DLD1 (cell line): ENCODE results near the gene ARHGAP33.

Source experiments
- in situ Hi-C: cut with HindIII; loops from 2 replicates; pipeline ENCODE4 v1.10.0; 2017; ENCODE audit warnings: low sequenced_read_pairs

The ARHGAP33 gene

DNA sequence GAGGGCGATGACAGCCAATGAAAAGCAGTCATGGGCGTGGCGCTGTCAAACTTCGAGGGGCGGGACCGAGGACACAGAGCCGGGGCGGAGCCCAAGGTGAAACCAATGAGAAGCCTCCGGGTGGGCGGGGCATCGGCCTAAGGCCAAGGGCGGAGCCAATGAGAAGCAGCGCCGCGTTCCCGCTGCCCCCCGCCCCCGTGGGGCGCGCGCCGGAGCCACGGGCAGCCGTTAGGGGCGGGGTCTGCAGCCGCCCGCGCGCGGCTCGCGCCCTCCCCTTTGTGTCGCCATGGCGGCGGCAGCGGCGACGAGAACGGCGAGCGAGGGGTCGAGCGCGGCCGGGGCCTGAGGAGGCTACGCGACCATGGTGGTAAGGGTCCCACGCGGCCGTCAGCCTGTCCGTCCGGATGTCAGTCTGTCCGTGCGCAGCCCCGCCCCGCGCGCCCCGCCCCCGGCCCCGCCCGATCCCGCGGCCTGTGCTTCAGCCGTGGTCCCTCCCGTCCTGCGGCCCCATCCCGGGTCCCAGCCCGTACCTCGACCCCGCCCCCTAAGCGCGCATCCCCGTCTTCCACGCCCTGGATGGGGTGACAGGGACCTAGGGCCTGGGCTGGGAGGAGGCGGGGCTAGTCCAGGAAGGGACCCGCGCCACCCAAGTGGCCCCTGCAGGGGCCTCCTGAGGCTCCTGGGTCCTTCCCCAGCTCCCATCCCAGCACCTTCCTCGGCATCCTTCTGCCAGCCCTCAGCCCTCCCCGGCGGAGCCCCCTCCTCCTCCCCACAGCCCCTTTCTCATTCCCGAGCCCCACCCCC, at the start of gene ARHGAP33:
Gene ARHGAP33 (plus strand): TSS at position 267 of the 804 bp plus-strand sequence. CDS start 95 bp downstream, at position 362.
- in situ Hi-C loops = no loop called here

DNA sequence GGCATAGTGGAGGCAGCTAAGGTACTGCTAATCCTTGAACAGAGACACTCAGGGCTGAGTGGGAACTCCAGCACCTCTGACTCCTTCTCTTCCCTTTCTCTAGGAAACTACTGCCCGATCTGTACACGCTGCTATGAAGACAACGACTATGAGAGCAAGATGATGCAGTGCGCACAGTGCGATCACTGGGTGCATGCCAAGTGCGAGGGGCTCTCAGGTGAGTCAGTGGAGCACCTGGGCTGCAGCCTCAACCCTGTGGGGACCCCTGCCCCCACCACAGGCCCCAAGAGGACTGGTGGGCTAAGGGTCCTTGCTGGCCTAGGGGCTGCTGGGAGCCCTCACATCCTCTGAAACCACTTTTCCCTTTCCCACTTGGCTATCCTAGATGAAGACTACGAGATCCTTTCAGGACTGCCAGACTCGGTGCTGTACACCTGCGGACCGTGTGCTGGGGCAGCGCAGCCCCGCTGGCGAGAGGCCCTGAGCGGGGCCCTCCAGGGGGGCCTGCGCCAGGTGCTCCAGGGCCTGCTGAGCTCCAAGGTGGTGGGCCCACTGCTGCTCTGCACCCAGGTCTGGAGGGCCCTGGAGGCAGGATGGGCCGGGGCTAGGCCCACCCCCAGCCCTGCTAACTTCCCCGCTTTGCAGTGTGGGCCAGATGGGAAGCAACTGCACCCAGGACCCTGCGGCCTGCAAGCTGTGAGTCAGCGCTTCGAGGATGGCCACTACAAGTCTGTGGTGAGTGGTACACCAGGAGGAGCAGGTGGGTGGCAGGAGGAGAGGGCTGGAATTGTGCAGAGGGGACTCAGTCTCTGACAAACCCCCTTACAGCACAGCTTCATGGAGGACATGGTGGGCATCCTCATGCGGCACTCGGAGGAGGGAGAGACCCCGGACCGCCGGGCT, 48.1 kb upstream of the ARHGAP33 start:
- in situ Hi-C loops = no loop called here

- in situ Hi-C loops = no loop called here
Observed at GRCh38 chr19:35727956-35728706, 47.2 kb upstream of the ARHGAP33 start.

DNA sequence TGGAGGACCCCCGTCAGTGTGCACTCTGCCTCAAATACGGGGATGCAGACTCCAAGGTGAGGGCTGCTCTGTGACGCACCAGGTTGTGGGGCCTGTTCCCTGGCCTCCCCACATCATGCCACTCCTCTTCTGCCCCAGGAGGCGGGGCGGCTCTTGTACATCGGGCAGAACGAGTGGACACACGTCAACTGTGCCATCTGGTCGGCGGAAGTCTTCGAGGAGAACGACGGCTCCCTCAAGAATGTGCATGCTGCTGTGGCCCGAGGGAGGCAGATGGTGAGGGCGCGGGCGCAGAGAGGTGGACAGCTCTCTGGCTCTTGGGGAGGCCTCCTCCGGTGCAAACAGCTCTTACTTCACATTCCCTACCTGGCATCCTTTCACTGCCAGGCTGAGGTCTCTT, 46.3 kb upstream of the ARHGAP33 start:
- in situ Hi-C loops = no loop called here

GRCh38 chr19:35729763-35730162, 45.6 kb upstream of the ARHGAP33 start:
- in situ Hi-C loops = no loop called here

GRCh38 chr19:35730326-35730725, 45.0 kb upstream of the ARHGAP33 start:
- in situ Hi-C loops = no loop called here

GRCh38 chr19:35731353-35731752, 44.0 kb upstream of the ARHGAP33 start:
- in situ Hi-C loops = no loop called here

- in situ Hi-C loops = no loop called here
Observed at GRCh38 chr19:35731779-35732405, 43.5 kb upstream of the ARHGAP33 start.

GRCh38 chr19:35732540-35733179, 42.7 kb upstream of the ARHGAP33 start:
- in situ Hi-C loops = no loop called here

GRCh38 chr19:35733180-35734125, 41.9 kb upstream of the ARHGAP33 start:
- in situ Hi-C loops = no loop called here

DNA sequence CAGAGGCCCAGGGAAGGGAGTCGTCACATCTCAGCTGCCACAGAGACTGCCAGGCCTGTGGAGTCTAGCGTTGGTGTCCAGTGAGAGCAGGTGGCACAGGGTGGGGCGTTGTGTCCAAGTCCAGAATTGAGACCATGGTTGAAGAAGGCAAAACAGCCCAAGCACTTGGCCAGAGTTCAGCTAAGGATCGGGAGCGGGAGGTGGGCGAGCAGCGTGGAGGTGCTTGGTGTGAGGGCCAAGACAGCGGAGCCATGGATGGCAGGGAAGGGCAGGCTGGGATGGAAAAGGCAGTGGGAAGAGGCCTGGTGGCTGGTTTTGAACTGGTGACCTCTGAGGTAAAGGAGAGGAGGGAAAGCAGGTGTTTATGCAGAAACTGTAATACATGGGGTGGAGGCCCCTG, 41.1 kb upstream of the ARHGAP33 start:
- in situ Hi-C loops = no loop called here

GRCh38 chr19:35734889-35735288, 40.5 kb upstream of the ARHGAP33 start:
- in situ Hi-C loops = no loop called here

- in situ Hi-C loops = no loop called here
Observed at GRCh38 chr19:35736913-35737886, 38.2 kb upstream of the ARHGAP33 start.

DNA sequence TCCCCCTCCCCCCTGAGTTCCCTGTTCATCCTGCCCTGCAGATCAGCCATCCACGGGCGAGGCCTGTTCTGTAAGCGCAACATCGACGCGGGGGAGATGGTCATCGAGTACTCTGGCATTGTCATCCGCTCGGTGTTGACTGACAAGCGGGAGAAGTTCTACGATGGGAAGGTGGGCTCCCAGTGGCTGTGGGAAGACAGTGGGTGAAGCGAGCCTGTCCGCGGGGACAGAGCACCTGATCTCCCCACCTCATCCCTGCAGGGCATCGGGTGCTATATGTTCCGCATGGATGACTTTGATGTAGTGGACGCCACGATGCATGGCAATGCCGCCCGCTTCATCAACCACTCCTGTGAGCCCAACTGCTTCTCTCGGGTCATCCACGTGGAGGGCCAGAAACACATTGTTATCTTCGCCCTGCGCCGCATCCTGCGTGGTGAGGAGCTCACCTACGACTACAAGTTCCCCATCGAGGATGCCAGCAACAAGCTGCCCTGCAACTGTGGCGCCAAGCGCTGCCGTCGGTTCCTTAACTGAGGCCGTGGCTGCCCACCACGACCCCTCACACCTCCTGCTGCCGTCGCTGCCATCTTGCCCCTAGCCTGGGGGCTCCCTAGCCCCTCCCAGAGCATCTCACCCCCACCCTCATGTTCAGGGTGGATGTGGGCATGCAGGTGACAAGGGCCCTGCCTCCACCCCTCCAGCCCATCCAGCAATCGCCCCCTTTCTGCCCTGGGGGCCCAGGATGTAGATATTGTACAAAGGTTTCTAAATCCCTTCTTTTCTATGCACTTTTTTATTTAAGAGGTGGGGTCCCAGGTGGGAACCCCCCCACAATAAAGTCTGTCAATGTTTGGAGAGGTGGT, 37.1 kb upstream of the ARHGAP33 start:
- in situ Hi-C loops = no loop called here

- in situ Hi-C loops = no loop called here
Observed at GRCh38 chr19:35738887-35739229, 36.5 kb upstream of the ARHGAP33 start.

GRCh38 chr19:35739275-35740107, 35.9 kb upstream of the ARHGAP33 start:
- in situ Hi-C loops = no loop called here
